ENCODE results near the gene GLUL.

DNA sequence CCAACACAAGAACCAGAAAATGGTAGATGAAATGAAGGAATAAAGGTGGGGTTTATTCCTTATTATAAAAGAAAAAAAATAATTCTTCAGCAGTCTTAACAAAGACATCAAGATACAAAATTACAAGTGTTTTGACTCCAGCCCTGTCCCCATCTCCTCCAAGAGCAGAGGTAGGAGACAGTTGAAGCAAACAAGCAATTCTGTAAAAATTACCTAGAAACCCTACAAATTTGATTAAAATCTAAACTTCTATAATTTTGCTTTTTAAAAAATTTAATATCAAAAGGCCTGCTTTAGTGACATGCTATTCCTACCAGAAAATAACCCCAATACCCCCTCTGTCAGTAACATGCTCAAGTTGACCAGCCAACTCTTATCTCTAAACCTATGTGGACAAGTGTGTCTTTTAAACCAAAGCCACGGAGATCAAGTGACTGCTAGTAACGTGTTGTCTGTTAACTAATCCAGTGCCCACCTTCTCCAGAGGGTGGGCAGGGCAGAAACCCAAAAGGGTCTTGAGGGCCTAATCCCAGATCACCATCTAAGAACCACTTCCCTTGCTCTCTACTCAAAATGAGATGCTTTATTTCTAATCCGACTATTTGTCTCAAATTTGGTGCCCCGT lies 8.4 kb downstream of the GLUL start:
- no peak for TF ChIP-seq CTCF (IDR thresholded peaks at IDR 0.05)
- no peak for TF ChIP-seq POLR2A (IDR thresholded peaks at IDR 0.05)
